Activated B cell treated with CpG ODN at 0.5 μM for 24 hours (primary cell): ENCODE measurements around the gene TAS2R3. TPM values are rescaled to one million over a fixed set of nuclear protein-coding genes. Genes with fewer than 3 reads are reported as not detected.

Experiments
- ATAC-seq: fragments of 200-7000 bp; cut with Tn5 transposase; one replicate; pipeline ENCODE4 v1.10.0; 2021; ENCODE audit warnings: low read depth, mild to moderate bottlenecking, moderate library complexity
- CTCF ChIA-PET: fragments of 350-600 bp; sonication (Branson Sonifier 250); formaldehyde crosslinking; loops from one replicate; lab custom pipeline; 2021; ENCODE audit warnings: antibody characterized with exemption; lab: Charles Lee
- POLR2A ChIA-PET: fragments of 350-600 bp; sonication (Branson Sonifier 250); formaldehyde crosslinking; loops from one replicate; lab custom pipeline; 2021; ENCODE audit warnings: antibody characterized with exemption; lab: Charles Lee
- DNase-seq: peaks from one replicate; pipeline ENCODE4 v3.0.0; 2022
- H3K27ac Mint-ChIP-seq: one replicate; pipeline ENCODE4 v1.8.0; 2020; ENCODE audit warnings: mixed read lengths
- H3K27me3 Mint-ChIP-seq: one replicate; pipeline ENCODE4 v1.8.0; 2021; ENCODE audit warnings: mixed read lengths
- H3K36me3 Mint-ChIP-seq: one replicate; pipeline ENCODE4 v1.8.0; 2021; ENCODE audit warnings: low read depth, mixed read lengths
- H3K4me1 Mint-ChIP-seq: one replicate; pipeline ENCODE4 v1.8.0; 2021; ENCODE audit warnings: mixed read lengths
- H3K4me3 Mint-ChIP-seq: one replicate; pipeline ENCODE4 v1.8.0; 2020; ENCODE audit warnings: mild to moderate bottlenecking, mixed read lengths
- H3K9me3 Mint-ChIP-seq: one replicate; pipeline ENCODE4 v1.8.0; 2020; ENCODE audit warnings: mixed read lengths
- CTCF ChIP-seq: fragments of 200-600 bp; IDR thresholded peaks from one replicate; pipeline ENCODE4 v1.8.0; 2022; ENCODE audit warnings: antibody characterized with exemption, mild to moderate bottlenecking
- intact Hi-C: fragments of 100-400 bp; cut with micrococcal nuclease; formaldehyde crosslinking; loops from one replicate; pipeline ENCODE4 v1.15.1; 2024
- total RNA-seq: library from RNA; stranded (reverse); gene quantifications from 2 replicates; pipeline ENCODE4 v1.2.3, GENCODE V29; 2022

The TAS2R3 gene
- total RNA-seq, 1 donor from 2014 or later: 2.8 TPM

- no peak for TF ChIP-seq CTCF
- H3K4me1 Mint-ChIP-seq: no peaks in the 10 kb centered on the region
- ChIA-PET CTCF (no interaction called here), POLR2A (no interaction called here)
- no peaks in the 10 kb centered on the region for H3K36me3 Mint-ChIP-seq
- no peaks in the 10 kb centered on the region for H3K9me3 Mint-ChIP-seq
- no peak overlapping the region for H3K27ac Mint-ChIP-seq
- ATAC-seq (no peak), DNase-seq (no peak)
- H3K27me3 Mint-ChIP-seq: no peaks in the 10 kb centered on the region
- intact Hi-C loops: no loop called here
- no peak overlapping the region for H3K4me3 Mint-ChIP-seq
Measured at GRCh38 chr7:141722529-141722928, 41.4 kb upstream of the TAS2R3 start.

- DNase-seq (no peak), ATAC-seq (no peak)
- Mint-ChIP-seq H3K4me1 (no peaks in the 10 kb centered on the region), H3K27ac (no peak overlapping the region), H3K4me3 (no peak overlapping the region), H3K9me3 (no peaks in the 10 kb centered on the region), H3K36me3 (no peaks in the 10 kb centered on the region), H3K27me3 (no peaks in the 10 kb centered on the region)
- CTCF ChIA-PET: no interaction called here
- intact Hi-C loops: no loop called here
- POLR2A ChIA-PET: no interaction called here
- no peak for TF ChIP-seq CTCF
Measured at GRCh38 chr7:141729020-141729419, 34.9 kb upstream of the TAS2R3 start.

- peaks cover under 1% of the 10 kb centered on the region for H3K4me1 Mint-ChIP-seq
- no peak for TF ChIP-seq CTCF
- H3K27me3 Mint-ChIP-seq: no peaks in the 10 kb centered on the region
- no peak for ATAC-seq
- peak overlapping the region; percentile 54 for H3K27ac Mint-ChIP-seq
- ChIA-PET CTCF (no interaction called here), POLR2A (no interaction called here)
- intact Hi-C loops: no loop called here
- no peak for DNase-seq
- no peaks in the 10 kb centered on the region for H3K9me3 Mint-ChIP-seq
- peak overlapping the region; percentile 45 for H3K4me3 Mint-ChIP-seq
- no peaks in the 10 kb centered on the region for H3K36me3 Mint-ChIP-seq
Measured at GRCh38 chr7:141731476-141732149, 32.3 kb upstream of the TAS2R3 start.

- ChIA-PET POLR2A (interaction anchor here (0.6 to 3.5 kb wide), 12 partner anchors 9 to 1060 kb away, joined by 3 to 56 read pairs (median 5); partner anchors contain the start of genes AGK, BRAF, DENND11 and MRPS33), CTCF (interaction anchor here (0.9 to 6.3 kb wide), 14 partner anchors 10 to 925 kb away, joined by 3 to 54 read pairs (median 4); partner anchors contain the start of genes DENND11, MRPS33 and WEE2)
- no peaks in the 10 kb centered on the region for H3K27me3 Mint-ChIP-seq
- peaks cover 36% of the 10 kb centered on the region for H3K36me3 Mint-ChIP-seq
- ATAC-seq: no peak
- peaks cover 40% of the 10 kb centered on the region for H3K4me1 Mint-ChIP-seq
- peak overlapping the region; percentile 99 for H3K4me3 Mint-ChIP-seq
- intact Hi-C loops: no loop called here
- TF ChIP-seq CTCF: no peak
- H3K9me3 Mint-ChIP-seq: no peaks in the 10 kb centered on the region
- peak overlapping the region; percentile 98 for H3K27ac Mint-ChIP-seq
- DNase-seq: no peak
Measured at GRCh38 chr7:141737118-141737835, 26.6 kb upstream of the TAS2R3 start.
